ENCODE measurements around the gene MBD3L4. TPM values are rescaled to one million over a fixed set of nuclear protein-coding genes. Genes with fewer than 3 reads are reported as not detected.

Gene MBD3L4
- total and polyA plus RNA-seq, 9 donors: not detected

- Histone ChIP-seq H3K27me3 (no peaks in the 10 kb centered on the region), H3K4me3 (no peak overlapping the region), H3K9me3 (peaks cover 0 to 4% of the 10 kb centered on the region in 2 donors), H3K4me1 (ENCODE audit: insufficient read depth) (no peaks in the 10 kb centered on the region), H3K27ac (no peak overlapping the region), H3K36me3 (no peaks in the 10 kb centered on the region)
- TF ChIP-seq CTCF (IDR thresholded peaks at IDR 0.05) (no peak), POLR2A (IDR thresholded peaks at IDR 0.05) (no peak), EP300 (IDR thresholded peaks at IDR 0.05) (no peak)
- intact Hi-C loops (cut with DNase I): no loop called here
- no peak for DNase-seq
- 41 to 51% (median 45%) methylated on average over 3 of the region's 3 CpGs for WGBS, 3 donors
These were observed 51.7 kb downstream of the MBD3L4 start for GRCh38 chr19:6988257-6988656.

GRCh38 chr19:6987850-6988249 is 52.1 kb downstream of the MBD3L4 start:
- intact Hi-C loops (cut with DNase I): no loop called here
- H3K27ac ChIP-seq: no peak overlapping the region
- H3K36me3 ChIP-seq: no peaks in the 10 kb centered on the region
- 46 to 51% (median 49%) methylated on average over 4 of the region's 4 CpGs for WGBS, 3 donors
- peaks cover 0 to 4% of the 10 kb centered on the region in 2 donors for H3K9me3 ChIP-seq
- no peaks in the 10 kb centered on the region for H3K4me1 ChIP-seq (ENCODE audit: insufficient read depth)
- H3K27me3 ChIP-seq: no peaks in the 10 kb centered on the region
- no peak for DNase-seq
- H3K4me3 ChIP-seq: no peak overlapping the region
- no peak for TF ChIP-seq POLR2A (IDR thresholded peaks at IDR 0.05)
- no peak for TF ChIP-seq CTCF (IDR thresholded peaks at IDR 0.05)
- no peak for TF ChIP-seq EP300 (IDR thresholded peaks at IDR 0.05)

Other genes starting within 250 kb of the MBD3L4 start
- under 1 TPM in 6 of 7 donors, not detected in 1; 0.12 to 0.79 (median 0.23) TPM for gene ADGRE1, start 152.6 kb downstream of the MBD3L4 start, total RNA-seq
- gene ADGRE1, start 152.6 kb downstream of the MBD3L4 start, polyA plus RNA-seq: under 1 TPM; 0.05 to 0.80 TPM
- gene MBD3L2B, start 18.7 kb downstream of the MBD3L4 start, total RNA-seq: not detected
- gene MBD3L2B, start 18.7 kb downstream of the MBD3L4 start, polyA plus RNA-seq: not detected
- not detected for gene MBD3L5, start 9.6 kb downstream of the MBD3L4 start, total RNA-seq
- not detected for gene MBD3L5, start 9.6 kb downstream of the MBD3L4 start, polyA plus RNA-seq
- gene MBD3L2, start 9.1 kb upstream of the MBD3L4 start, total RNA-seq: not detected
- not detected for gene MBD3L2, start 9.1 kb upstream of the MBD3L4 start, polyA plus RNA-seq
- gene MBD3L3, start 18.5 kb upstream of the MBD3L4 start, total RNA-seq: not detected
- not detected for gene MBD3L3, start 18.5 kb upstream of the MBD3L4 start, polyA plus RNA-seq
- gene ZNF557, start 29.5 kb upstream of the MBD3L4 start, total RNA-seq: 10 to 100 TPM in 6 of 7 donors, 1 to 10 TPM in 1; 7.0 to 14.6 (median 12.3) TPM
- gene ZNF557, start 29.5 kb upstream of the MBD3L4 start, polyA plus RNA-seq: 1 to 10 TPM; 2.9 to 3.9 TPM